Activated naive CD4-positive, alpha-beta T cell treated with Interleukin-2 at 50 U/mL for 16 hours (primary cell): ENCODE measurements around the gene TDRD5.
"Not testable (repeated sequence)": the region's sequence is repeated elsewhere in the genome, so short reads cannot be mapped to it uniquely, and the experiment has no call there.

ENCODE experiments used
- DNase-seq: peaks from one replicate; pipeline ENCODE4 v3.0.0-alpha.2; 2020

TDRD5 gene

DNA sequence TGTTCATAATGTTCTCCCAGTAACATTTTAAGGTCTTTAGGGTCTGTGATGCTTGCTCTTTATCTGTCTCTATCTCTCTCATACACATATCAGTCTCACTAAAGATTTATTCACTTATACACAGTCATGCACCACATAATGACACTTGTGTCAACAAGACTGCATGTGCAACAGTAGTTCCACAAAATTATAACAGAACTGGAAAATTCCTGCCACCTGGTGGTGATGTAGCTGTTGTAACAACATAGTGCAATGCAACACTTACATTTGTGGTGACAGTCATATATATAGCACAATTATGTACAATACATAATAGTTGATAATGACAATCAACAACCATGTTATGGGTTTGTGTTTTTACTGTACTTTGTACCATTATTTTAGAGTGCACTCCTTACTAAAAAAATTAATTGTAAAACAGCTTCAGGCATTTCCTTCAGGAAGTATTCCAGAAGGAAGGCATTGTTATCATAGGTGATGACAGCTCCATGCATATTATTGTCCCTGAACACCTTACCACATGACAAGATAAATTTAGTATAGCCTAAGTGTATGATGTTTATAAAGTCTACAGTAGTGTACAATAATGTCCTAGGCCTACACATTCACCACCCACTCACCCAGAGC is 8.1 kb downstream of the TDRD5 start:
- no peak for DNase-seq

DNA sequence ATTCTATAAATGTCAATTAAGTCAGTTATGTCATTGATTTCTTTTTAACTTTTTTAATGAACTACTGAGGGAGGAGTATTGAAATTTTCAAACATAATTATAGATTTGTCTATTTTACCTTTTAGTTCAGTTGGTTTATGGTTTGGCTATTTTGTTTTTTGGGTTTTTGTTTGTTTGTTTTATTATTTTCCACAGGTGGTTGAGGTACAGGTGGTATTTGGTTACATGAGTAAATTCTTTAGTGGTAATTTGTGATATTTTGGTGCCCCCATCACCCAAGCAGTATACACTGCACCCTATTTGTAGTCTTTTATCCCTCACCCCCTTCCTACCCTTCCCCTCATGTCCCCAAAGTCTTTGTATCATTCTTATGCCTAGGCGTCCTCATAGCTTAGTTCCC is 9.5 kb downstream of the TDRD5 start:
- no peak for DNase-seq

DNA sequence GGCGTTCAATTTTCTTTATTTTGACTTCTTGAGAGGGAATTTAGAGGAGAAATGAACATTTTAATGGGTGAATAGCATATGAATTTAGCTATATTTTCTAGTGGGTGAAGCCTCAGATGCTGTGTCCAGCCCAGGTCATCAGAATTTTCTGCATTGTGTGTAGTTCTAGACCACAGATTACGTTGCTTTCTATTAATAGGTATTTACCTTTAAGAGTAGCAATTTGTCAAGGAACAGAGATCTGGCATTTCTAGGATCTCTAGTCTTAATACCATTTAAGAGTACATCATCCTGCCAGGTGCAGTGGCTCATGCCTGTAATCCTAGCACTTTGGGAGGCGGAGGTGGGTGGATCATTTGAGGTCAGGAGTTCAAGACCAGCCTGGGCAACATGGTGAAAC is 20.7 kb downstream of the TDRD5 start:
- DNase-seq, result no peak

DNA sequence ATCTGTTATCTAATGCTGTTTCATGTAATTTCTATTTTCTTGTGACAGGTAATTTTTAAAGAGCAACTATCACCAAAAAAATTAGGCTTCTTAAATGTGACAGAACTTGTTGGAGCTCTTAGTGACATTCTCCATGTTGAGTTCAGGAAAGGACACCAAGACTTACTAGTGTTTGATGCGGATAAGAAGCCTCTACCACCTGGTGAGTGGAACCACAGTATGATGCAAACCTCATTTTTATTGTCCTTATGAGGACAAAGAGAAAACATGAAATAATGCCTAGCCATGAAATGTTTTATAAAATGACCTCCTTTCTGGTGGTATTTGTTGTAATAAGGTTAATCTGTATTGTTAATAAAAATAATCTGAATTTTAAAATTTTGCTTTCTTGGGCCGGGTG is 39.1 kb downstream of the TDRD5 start:
- no peak for DNase-seq

DNA sequence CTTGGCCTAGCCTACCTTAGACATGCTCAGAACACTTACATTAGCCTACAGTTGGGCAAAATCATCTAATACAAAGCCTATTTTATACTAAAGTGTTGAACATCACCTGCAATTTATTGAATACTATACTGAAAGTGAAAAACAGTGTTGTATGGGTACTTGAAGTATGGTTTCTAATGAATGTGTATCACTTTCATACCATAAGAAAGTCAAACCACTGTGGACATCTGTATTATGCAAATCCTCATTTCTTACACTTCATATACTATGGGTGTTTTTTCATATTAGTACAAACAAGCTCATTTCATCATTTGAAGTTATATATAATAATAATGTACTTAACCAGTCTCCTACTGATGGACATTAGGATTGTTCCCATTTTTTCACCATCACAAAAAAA is 41.2 kb downstream of the TDRD5 start:
- DNase-seq, result no peak

DNA sequence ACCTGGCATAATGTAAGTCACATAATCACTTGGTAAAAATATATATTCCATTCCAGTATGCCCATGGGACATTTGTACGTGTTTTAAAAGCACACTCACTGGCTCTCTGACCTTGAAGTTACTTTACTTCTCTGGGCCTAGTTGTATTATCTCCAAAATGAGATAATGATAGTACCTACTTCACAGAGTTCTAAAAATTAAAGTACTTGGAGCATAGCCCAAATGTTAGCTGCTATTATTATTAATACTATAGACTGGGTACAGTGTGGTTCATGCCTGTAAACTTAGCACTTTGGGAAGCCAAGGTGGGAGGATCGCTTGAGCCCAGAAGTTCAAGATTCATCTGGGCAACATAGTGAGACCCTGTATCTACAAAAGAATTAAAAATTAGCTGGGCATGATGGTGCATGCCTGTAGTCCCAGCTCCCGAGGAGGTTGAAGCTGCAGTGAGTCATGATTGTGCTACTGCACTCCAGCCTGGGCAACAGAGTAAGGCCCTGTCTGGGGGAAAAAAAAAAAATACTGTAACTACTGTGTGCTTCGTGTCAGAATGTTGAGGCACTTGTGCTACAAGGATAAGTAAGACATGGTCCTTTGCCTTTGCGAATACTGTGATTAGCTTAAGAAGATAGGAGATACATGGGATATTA is 45.7 kb downstream of the TDRD5 start:
- no peak for DNase-seq

DNA sequence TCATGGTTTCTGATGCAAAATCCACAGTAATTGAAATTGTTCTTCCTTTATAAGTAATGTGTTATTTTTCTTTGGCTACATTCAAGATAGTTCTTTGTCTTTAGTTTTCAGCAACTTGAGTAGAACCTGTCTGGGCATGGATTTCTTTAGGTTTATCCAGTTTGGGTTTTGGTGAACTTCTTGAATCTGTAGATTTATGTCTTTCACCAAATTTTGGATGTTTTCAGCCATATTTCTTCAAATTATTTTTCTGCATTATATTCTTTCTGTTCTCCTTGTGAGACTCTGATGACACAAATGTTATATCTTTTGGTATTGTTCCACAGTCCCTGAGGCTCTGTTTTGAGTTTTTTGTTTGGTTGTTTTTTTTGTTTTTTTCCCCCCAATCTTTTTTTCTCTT is 69.4 kb downstream of the TDRD5 start:
- DNase-seq, result no peak

DNA sequence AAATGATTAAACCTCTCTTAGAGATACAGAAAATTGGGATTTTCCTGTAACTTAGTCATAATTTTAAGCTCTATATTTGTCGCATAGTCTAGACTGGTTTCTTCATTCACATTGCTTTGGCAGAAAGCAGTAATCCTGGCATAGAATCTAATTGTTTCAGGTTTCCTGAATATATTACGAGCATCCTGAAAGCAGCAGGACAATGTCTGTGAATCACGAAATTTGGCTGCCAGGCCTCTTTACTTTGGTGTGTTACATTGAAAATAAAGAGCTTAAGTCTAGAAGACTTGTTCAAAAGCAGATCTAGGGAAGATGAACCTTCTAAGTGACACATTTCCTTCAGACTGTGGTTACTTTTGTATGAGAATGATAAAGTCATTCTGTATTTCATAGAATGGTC is 72.2 kb downstream of the TDRD5 start:
- no peak for DNase-seq

DNA sequence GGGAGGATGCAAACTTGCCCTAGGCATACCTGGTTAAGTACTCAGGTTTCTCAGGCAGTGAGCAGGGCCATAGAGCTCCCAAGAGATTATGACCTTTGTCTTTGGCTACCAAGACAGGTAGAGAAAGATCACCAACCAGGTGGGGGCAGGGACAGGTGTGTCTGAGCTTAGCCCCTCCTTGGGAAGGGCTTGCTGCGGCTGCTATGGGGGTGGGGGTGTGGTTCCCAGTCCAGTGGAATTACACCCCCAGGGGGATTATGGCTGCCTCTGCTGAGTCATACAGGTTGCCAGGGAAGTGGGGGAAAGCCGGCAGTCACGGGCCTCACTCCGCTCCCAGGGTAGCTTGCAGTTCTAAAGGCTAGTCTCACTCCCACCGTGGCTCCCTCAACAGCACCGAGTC is 86.2 kb downstream of the TDRD5 start:
- no peak for DNase-seq

DNA sequence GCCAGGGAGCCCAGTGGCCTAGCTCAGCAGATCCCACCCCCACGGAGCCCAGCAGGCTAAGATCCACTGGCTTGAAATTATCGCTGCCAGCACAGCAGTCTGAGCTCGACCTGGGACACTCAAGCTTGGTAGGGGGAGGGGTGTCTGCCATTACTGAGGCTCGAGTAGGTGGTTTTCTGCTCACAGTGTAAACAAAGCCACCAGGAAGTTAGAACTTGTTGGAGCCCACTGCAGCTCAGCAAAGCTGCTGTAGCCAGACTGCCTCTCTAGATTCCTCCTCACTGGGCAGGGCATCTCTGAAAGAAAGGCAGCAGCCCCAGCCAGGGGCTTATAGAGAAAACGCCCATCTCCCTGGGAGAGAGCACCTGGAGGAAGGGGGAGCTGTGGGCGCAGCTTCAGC is 102.9 kb downstream of the TDRD5 start:
- not testable (repeated sequence) for DNase-seq

DNA sequence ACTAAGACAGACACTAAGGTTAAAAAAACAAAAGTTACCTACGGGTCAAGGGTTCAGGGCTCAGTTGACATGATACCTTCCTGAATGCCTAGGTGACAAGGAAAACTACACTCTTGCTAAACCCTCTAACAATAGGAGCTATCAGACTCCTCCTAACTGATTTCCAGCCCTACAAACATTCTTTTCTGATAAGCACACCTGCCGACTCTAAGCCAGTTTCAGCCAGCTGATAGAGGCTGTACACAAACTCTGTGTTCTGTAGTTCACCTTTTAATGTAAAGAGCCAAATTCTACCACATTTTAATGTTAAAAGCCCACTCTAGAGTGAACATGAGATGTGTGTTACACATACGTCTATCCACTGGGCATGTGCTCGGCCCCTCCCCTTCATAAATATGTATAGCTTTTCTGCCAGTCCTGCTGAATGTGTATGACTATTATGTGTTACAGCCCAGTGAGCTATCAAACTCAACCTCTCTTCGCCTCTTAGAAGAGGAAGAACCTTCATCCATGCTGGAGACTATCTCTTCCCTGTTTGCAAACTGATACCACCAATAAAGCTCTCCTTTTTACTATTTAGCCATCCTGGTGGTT is 111.4 kb downstream of the TDRD5 start:
- no peak for DNase-seq

DNA sequence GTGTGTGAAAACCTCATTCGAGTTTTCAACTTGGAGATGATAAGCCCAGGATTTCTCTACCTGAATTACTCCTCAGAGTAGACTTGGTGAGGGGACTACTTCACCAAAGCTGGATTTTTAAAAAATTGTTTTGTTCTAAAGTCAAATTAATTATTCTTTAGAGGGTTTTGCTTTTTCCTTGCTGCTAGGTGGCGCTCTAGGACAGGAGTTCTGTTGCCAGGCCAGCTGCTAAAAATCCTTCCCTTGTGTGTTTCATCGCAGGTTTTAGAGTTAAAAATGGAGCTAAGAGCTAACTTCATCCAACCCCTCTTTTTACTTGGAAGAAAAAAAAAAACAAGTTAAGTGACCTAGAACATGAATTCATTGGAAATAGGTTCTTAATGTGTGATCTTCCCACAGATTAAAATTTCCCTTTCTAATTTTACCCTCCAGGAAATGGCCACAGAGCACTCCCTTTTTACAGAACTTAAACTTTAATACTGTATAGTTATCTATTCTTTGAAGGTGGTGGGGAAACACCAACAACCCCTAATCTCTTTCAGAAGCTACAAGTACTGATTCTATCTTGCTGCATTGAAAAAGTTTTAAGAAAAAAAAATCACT is 114.8 kb downstream of the TDRD5 start:
- DNase-seq, result peak; percentile 51

DNA sequence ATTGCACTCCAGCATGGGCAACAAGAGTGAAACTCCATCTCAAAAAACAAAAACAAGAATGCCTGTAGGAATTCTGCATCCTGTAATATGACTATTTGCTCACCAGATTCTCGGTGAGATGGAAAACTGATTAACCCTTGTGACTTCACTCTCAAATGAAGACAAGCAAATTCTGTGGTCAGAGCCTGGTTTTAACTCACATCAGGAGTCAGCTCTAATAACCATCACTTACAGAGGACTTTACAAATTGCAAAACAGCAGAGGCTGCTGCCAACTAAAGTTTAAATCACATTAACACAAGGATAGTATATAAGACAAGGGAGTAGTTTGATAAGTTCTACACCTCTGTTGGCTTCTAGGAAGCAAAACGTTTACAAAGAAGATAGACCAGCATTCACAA is 115.8 kb downstream of the TDRD5 start:
- no peak for DNase-seq

DNA sequence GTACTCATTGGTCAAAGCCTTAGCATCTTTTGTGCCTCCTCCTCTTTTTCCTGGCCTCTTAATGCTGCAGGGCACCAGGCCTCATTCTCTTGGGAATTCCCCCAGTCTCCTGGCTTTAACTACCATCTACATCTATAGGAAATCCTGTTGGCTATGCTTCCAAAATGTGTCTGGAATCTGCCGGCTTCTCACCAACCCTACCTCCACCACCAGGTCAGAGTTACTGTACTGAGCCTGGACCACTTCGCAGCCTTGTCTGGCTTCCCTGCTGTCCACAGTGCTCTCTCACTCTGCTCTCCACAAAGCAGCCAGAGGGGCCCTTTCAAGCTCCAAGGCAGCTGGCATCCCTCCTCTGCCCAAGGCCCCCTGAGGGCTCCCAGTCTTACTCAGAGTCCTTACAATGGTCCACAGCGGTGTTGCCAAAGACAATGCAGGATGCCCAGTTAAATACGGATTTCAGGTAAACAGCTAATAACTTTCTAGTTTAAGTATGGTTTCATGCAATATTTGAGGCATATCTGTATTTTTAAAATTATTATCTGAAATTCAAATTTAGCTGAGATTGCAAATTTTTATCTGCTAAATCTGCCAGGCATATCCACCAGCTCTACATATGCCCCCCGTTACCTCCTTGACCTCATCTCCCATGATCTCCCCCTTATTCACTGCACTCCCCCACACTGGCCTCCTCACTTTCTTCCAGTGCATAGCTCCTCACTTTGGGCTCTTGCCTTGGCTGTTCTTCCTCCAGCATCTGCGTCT is 117.0 kb downstream of the TDRD5 start:
- DNase-seq, result no peak

DNA sequence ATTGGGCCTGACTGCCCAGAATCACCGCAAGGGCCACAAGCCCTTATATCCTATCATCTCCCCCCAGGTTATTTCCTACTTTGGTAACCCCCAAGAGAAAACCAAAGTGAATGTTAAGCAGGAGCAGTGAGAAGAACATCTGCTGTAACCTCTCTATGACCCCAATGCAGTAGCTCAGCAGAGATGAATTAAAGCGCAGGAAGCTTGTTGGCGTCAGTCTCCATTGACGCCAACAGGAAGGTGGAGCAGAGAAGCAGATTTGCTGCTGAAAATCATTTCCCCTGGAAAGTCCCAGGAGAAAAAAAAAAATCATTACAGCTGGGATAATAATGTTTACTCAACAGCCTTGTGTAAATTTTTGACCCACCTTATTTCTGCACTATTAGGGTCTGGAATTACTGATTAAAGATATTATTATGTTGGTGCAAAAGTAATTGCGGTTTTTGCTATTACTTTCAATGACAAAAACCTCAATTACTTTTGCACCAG is 118.3 kb downstream of the TDRD5 start:
- peak; percentile 8 for DNase-seq

DNA sequence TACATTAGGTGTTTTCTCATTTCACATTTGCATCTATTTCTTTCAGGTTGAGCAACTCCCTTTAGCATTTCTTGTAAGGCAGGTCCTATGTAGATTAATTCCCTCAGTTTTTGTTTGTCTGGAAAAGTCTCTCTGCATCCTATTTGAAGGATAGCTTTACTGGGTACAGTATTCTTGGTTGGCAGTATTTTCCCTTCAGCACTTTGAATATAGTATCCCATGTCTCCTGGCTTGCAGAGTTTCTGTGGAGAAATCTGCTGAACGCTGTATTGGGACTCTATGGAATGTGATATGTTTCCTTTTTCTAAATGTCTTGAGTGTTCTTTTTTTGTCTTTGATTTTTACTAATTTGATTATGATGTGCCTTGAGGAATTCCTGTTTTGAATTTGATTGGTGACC is 122.5 kb downstream of the TDRD5 start:
- no peak for DNase-seq

DNA sequence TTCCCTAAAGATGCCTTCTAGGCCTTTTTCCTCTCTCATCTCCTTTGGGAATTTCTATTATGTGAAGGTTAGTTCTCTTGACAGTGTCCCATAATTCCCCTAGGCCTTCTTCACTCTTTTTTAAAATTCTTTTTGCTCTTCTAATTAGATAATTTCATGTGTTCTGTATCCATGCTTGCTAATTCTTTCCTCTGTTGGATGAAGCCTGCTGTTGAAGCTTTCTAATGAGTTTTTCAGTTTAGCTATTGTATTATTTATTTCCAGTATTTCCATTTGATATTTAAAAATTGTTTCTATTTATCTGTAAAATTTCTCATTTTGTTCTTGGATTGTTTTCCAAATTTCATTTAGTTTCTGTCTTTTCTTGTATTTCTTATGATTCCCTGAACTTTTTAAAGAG is 123.0 kb downstream of the TDRD5 start:
- DNase-seq, result no peak

DNA sequence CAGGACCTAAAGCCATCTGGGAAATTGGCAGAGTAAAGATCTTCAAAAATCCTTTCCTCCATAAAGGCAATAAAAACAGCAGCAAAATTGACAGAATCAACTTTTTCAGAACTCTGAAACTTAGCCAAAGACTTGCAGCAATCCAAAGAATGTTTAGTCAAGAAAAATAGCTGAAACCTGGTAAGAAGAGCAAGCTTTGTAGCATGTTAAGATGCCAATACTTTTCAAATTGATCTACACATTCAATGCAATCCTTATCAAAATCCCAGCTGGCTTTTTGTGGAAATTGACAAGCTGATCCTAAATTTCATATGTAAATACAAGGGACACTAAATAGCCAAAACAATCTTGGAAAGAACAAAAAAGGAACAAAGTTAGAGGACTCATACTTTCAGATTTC is 127.6 kb downstream of the TDRD5 start:
- no peak for DNase-seq

DNA sequence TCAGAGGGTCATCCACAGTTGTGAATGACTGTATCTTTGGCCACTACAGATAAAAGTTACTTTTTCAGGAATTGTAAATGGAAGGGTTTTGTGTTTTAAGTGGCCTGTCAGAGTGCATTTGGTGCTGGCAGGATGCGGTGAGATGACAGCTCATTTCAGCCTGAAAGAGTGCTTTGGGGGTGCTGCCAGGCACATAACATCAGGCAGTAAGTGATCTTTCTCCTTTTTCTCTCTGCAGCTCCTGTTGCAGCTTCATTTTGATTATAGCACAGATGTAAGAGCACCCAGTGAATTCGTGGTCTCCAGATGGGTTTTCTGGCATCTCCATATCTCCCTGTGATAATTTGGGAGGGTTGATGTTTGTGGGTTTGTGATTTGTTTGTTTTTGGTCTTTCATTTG is 136.6 kb downstream of the TDRD5 start:
- DNase-seq, result no peak

DNA sequence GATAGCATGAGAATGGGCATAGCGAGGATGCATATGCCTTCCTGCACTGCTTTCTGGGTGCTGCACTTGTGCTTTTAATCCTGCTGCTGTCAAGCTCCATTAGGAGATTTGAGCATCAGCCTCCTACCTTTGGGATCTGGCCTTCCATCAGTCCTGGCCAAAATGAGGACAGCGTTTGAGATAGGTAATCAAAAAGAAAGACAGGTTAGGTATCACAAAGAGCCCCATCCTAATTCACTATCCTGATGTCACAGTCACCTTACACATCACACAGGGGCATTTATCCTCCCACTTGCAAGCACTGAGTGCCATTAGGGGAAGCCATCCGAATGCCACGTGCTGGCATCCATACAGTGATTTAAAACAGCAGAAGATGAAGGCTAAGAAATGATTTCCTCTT is 138.2 kb downstream of the TDRD5 start:
- no peak for DNase-seq

DNA sequence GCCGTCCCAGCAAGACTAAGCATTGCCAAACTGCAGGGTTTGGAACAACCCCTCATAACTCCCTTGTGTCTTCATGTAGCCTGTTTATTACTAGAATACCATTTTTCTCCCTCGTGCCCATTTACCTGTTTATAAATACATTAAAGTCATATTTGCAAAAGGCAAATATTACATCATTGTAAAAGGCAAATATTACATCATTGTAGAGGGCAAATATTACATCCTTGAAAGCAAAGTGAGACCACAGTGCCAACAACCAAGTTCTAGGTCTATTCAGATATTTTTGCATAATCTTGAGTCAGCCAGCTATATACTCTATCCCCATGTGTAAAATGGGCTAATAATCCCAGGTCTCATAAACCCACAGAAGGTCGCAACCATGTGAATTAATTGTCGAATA is 140.0 kb downstream of the TDRD5 start:
- no peak for DNase-seq
